Natural killer cell (primary cell): ENCODE data around the gene COLQ. TPM values are rescaled to one million over a fixed set of nuclear protein-coding genes. Genes with fewer than 3 reads are reported as not detected.

Source experiments
- ATAC-seq, 3 donors: fragments of 150-1000 bp in 2 of 3; fragments of 200-7000 bp in 1 of 3; cut with Tn5 transposase; 1 replicate in 1 of 3; 2 replicates in 2 of 3; pipeline ENCODE4 v1.10.0; 2021; ENCODE audit warnings: mild to moderate bottlenecking in 2 of 3, moderate library complexity in 2 of 3
- DNase-seq, 2 donors: peaks; one replicate each; pipeline versions ENCODE4 v3.0.0 to v3.0.0-alpha.2; 2013 to 2021; ENCODE audit warnings: mixed read lengths in 1 of 2
- H3K27ac ChIP-seq: one replicate; pipeline ENCODE4 v1.5.1; 2013; ENCODE audit warnings: mild to moderate bottlenecking, low read length
- H3K27me3 ChIP-seq: one replicate; pipeline ENCODE4 v1.6.1; 2013; ENCODE audit warnings: low read length; ENCODE audit not compliant: control insufficient read depth, insufficient read depth
- H3K36me3 ChIP-seq: one replicate; pipeline ENCODE4 v1.6.1; 2013; ENCODE audit warnings: low read length; ENCODE audit not compliant: control insufficient read depth, insufficient read depth
- H3K4me1 ChIP-seq: one replicate; pipeline ENCODE4 v1.6.1; 2013; ENCODE audit warnings: low read length; ENCODE audit not compliant: control insufficient read depth, insufficient read depth
- H3K4me3 ChIP-seq: one replicate; pipeline ENCODE4 v1.5.1; 2013; ENCODE audit warnings: low read length
- H3K9me3 ChIP-seq: one replicate; pipeline ENCODE4 v1.6.1; 2013; ENCODE audit warnings: low read length; ENCODE audit not compliant: control insufficient read depth, insufficient read depth
- H3K27ac Mint-ChIP-seq, 2 donors: one replicate each; pipeline ENCODE4 v1.8.0; 2022; ENCODE audit warnings: mild to moderate bottlenecking in 2 of 2, mixed read lengths in 2 of 2, moderate library complexity in 1 of 2
- H3K27me3 Mint-ChIP-seq, 2 donors: one replicate each; pipeline ENCODE4 v1.8.0; 2022; ENCODE audit warnings: low read depth in 2 of 2, mixed read lengths in 2 of 2
- H3K36me3 Mint-ChIP-seq: one replicate; pipeline ENCODE4 v1.8.0; 2022; ENCODE audit warnings: mixed read lengths
- H3K4me1 Mint-ChIP-seq, 2 donors: one replicate each; pipeline ENCODE4 v1.8.0; 2022; ENCODE audit warnings: mixed read lengths in 2 of 2
- H3K4me3 Mint-ChIP-seq: one replicate; pipeline ENCODE4 v1.8.0; 2022; ENCODE audit warnings: mild to moderate bottlenecking, moderate library complexity, mixed read lengths
- H3K9me3 Mint-ChIP-seq, 2 donors: one replicate each; pipeline ENCODE4 v1.8.0; 2022; ENCODE audit warnings: mixed read lengths in 2 of 2
- CTCF ChIP-seq: fragments of 200-600 bp; IDR thresholded peaks from one replicate; pipeline ENCODE4 v1.8.0; 2022; ENCODE audit warnings: antibody characterized with exemption
- WGBS: methylation state at CpG from one replicate; pipeline ENCODE4 v1.1.7; 2013; ENCODE audit warnings: missing lambda C conversion rate; ENCODE audit not compliant: insufficient coverage; 5-methylcytosine and 5-hydroxymethylcytosine counted together
- intact Hi-C: fragments of 100-400 bp; cut with micrococcal nuclease; formaldehyde crosslinking; loops from one replicate; pipeline ENCODE4 v1.14.2; 2022
- total RNA-seq, 4 donors: library from RNA; stranded (reverse); fragments of 120-200 nt in 1 of 4; gene quantifications; one replicate each; pipeline versions ENCODE4 v1.2.3 to v1.2.4, GENCODE V29; 2013 to 2022

COLQ gene
- total RNA-seq, 3 donors from 2014 or later (not counting 1 experiment from before 2014, with no cell fraction given) = 37.7 to 60.7 (median 55.8) TPM

GRCh38 chr3:15470261-15470660, 51.2 kb downstream of the COLQ start:
- no peak for TF ChIP-seq CTCF
- Mint-ChIP-seq H3K4me1 (peaks cover 35 to 37% of the 10 kb centered on the region in 2 donors), H3K36me3 (no peaks in the 10 kb centered on the region), H3K27ac (no peak overlapping the region), H3K9me3 (no peaks in the 10 kb centered on the region), H3K27me3 (no peaks in the 10 kb centered on the region), H3K4me3 (no peak overlapping the region)
- DNase-seq (no peak), ATAC-seq (no peak)
- intact Hi-C loops = no loop called here
- Histone ChIP-seq H3K9me3 (no peaks in the 10 kb centered on the region), H3K4me1 (peaks cover 30% of the 10 kb centered on the region), H3K27ac (no peak overlapping the region), H3K4me3 (no peak overlapping the region), H3K27me3 (no peaks in the 10 kb centered on the region), H3K36me3 (peaks cover 3% of the 10 kb centered on the region)
- 89% methylated on average over 6 of the region's 6 CpGs for WGBS

GRCh38 chr3:15467227-15468181, 54.0 kb downstream of the COLQ start:
- no peaks in the 10 kb centered on the region for H3K27me3 Mint-ChIP-seq
- H3K27ac Mint-ChIP-seq = peak overlapping the region; percentile 94 to 95
- peaks cover 47 to 54% of the 10 kb centered on the region in 2 donors for H3K4me1 Mint-ChIP-seq
- 55% methylated on average over 11 of the region's 11 CpGs for WGBS
- TF ChIP-seq CTCF = no peak
- H3K4me1 ChIP-seq = peaks cover 36% of the 10 kb centered on the region
- ATAC-seq = peak; percentile 72 to 89 (median 82)
- no peaks in the 10 kb centered on the region for H3K36me3 Mint-ChIP-seq
- no peaks in the 10 kb centered on the region for H3K36me3 ChIP-seq
- no peaks in the 10 kb centered on the region for H3K9me3 ChIP-seq
- peak overlapping the region; percentile 65 for H3K27ac ChIP-seq
- intact Hi-C loops = loop anchor here (5.0 kb wide), 1 partner anchor 55 kb away; the partner anchor contains the start of gene COLQ
- H3K27me3 ChIP-seq = no peaks in the 10 kb centered on the region
- peak overlapping the region; percentile 77 for H3K4me3 Mint-ChIP-seq
- no peak overlapping the region for H3K4me3 ChIP-seq
- DNase-seq = peak in 1 of 2 donors; percentile 36
- no peaks in the 10 kb centered on the region for H3K9me3 Mint-ChIP-seq

GRCh38 chr3:15465876-15466585, 55.5 kb downstream of the COLQ start:
- Mint-ChIP-seq H3K27me3 (no peaks in the 10 kb centered on the region), H3K4me1 (peaks cover 51 to 67% of the 10 kb centered on the region in 2 donors), H3K9me3 (no peaks in the 10 kb centered on the region), H3K27ac (peak overlapping the region; percentile 94 to 95), H3K36me3 (no peaks in the 10 kb centered on the region), H3K4me3 (peak overlapping the region; percentile 77)
- DNase-seq = no peak
- no peak overlapping the region for H3K4me3 ChIP-seq
- no peak for TF ChIP-seq CTCF
- intact Hi-C loops = loop anchor here (5.0 kb wide), 1 partner anchor 56 kb away; the partner anchor contains the start of gene COLQ
- ATAC-seq = no peak
- H3K36me3 ChIP-seq = no peaks in the 10 kb centered on the region
- WGBS = 100% methylated on average over 6 of the region's 6 CpGs
- no peak overlapping the region for H3K27ac ChIP-seq
- H3K4me1 ChIP-seq = peaks cover 50% of the 10 kb centered on the region
- H3K9me3 ChIP-seq = no peaks in the 10 kb centered on the region
- no peaks in the 10 kb centered on the region for H3K27me3 ChIP-seq
